Chondrocyte (in vitro differentiated cells): ENCODE measurements around the gene SMPDL3B. TPM values are rescaled to one million over a fixed set of nuclear protein-coding genes. Genes with fewer than 3 reads are reported as not detected.

Experiments used
- DNase-seq: peaks from one replicate; pipeline ENCODE4 v3.0.0; 2021; ENCODE audit warnings: mixed read lengths, low spot score
- H3K27ac Mint-ChIP-seq: one replicate; pipeline ENCODE4 v1.8.0; 2021; ENCODE audit warnings: mild to moderate bottlenecking, moderate library complexity, mixed read lengths; ENCODE audit not compliant: unreplicated experiment
- H3K27me3 Mint-ChIP-seq: 2 replicates; pipeline ENCODE4 v1.8.0; 2021; ENCODE audit warnings: low read depth, mixed read lengths
- H3K36me3 Mint-ChIP-seq: 2 replicates; pipeline ENCODE4 v1.8.0; 2021; ENCODE audit warnings: low read depth, mixed read lengths
- H3K4me1 Mint-ChIP-seq: 2 replicates; pipeline ENCODE4 v1.8.0; 2021; ENCODE audit warnings: low read depth, mild to moderate bottlenecking, mixed read lengths
- H3K4me3 Mint-ChIP-seq: one replicate; pipeline ENCODE4 v1.8.0; 2021; ENCODE audit warnings: mild to moderate bottlenecking, moderate library complexity, mixed read lengths; ENCODE audit not compliant: unreplicated experiment
- H3K9me3 Mint-ChIP-seq: 2 replicates; pipeline ENCODE4 v1.8.0; 2021; ENCODE audit warnings: low read depth, mixed read lengths
- CTCF ChIP-seq: fragments of 200-600 bp; sonication (generic); IDR thresholded peaks from 2 replicates; pipeline ENCODE4 v1.5.0; 2021; ENCODE audit warnings: antibody characterized with exemption, mild to moderate bottlenecking, moderate library complexity
- total RNA-seq: library from RNA; stranded (reverse); gene quantifications from 3 replicates; pipeline ENCODE4 v1.2.1, GENCODE V29; 2021

SMPDL3B gene
- total RNA-seq, 1 donor from 2014 or later = 0.15 TPM

DNA sequence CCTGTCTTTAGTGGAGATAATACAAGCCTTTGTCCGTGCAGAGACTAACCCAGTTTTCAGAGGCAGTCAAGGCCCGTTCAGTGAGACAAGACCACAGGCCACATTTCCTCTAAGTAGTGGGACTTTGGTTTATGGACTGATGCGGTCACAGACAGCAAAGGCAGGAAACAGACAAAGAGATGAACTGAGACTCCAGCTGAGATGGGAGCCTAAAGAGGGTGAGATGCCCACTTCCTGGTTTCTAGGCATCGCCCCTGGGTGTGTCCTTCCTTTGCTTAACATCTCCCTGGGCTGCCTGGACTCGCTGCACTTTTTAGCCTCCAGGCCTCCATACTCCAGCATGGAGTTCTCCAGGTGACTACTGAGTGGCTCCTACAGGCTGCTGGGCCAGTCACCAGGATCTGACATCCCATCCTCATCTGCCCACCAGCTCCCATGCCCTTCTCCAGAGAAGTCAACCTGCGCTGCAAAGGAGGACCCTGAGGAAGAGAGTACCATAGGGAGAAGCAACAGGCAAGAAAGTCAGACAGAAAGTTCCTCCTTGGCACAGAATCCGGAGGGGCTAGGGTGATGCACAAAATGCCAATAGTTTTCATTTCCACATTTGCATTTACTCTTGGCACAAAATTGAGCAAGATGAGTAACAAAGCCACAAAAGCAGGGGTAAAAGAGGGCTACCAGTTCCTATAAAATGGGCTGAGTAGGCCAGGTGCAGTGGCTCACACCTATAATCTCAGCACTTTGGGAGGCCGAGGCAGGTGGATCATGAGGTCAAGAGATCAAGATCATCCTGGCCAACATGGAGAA, 47.4 kb upstream of the SMPDL3B start:
- no peak for TF ChIP-seq CTCF
- H3K9me3 Mint-ChIP-seq = no peaks in the 10 kb centered on the region
- H3K4me3 Mint-ChIP-seq = no peak overlapping the region
- H3K4me1 Mint-ChIP-seq = no peaks in the 10 kb centered on the region
- DNase-seq = no peak
- H3K27ac Mint-ChIP-seq = no peak overlapping the region
- no peaks in the 10 kb centered on the region for H3K27me3 Mint-ChIP-seq
- H3K36me3 Mint-ChIP-seq = peaks cover 14% of the 10 kb centered on the region

- Mint-ChIP-seq H3K27me3 (no peaks in the 10 kb centered on the region), H3K4me3 (no peak overlapping the region), H3K4me1 (no peaks in the 10 kb centered on the region), H3K9me3 (no peaks in the 10 kb centered on the region), H3K36me3 (peaks cover 19% of the 10 kb centered on the region), H3K27ac (no peak overlapping the region)
- no peak for DNase-seq
- TF ChIP-seq CTCF = no peak
Measured at GRCh38 chr1:27889506-27889905, 45.3 kb upstream of the SMPDL3B start.

DNA sequence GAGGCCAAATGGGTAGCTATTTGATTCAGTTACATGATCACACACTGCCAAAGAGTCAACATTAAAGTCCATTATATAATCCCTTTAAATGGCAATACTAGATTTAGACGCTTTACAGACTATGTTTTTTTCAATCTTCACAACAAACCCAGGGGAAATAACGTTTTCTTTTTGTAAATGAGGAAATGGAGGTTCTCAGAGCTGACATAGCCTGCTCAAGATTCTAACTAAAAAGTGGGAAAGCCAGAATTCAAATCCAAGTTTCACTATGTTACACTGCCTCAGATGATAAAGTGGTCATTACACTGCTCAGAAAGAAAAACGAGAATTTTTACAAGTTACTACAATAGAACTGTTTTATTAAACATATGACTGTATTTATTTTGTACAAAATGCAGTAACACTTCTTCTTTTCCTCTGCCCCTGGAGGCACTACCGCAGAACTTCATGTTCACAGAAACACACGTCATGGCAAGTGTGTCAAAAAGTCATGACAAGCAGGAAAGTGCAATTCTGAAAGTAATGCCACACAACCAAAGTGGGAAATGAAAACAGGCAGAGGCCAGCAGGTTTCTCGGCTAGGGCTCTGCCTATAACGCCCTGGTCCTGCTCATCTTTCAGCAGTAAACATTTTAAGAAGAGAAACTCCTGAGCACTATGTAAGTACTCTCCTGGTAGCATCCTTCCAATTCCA, 43.5 kb upstream of the SMPDL3B start:
- Mint-ChIP-seq H3K27me3 (no peaks in the 10 kb centered on the region), H3K4me1 (no peaks in the 10 kb centered on the region), H3K4me3 (no peak overlapping the region), H3K36me3 (peaks cover 29% of the 10 kb centered on the region), H3K27ac (no peak overlapping the region), H3K9me3 (no peaks in the 10 kb centered on the region)
- DNase-seq = no peak
- no peak for TF ChIP-seq CTCF

DNA sequence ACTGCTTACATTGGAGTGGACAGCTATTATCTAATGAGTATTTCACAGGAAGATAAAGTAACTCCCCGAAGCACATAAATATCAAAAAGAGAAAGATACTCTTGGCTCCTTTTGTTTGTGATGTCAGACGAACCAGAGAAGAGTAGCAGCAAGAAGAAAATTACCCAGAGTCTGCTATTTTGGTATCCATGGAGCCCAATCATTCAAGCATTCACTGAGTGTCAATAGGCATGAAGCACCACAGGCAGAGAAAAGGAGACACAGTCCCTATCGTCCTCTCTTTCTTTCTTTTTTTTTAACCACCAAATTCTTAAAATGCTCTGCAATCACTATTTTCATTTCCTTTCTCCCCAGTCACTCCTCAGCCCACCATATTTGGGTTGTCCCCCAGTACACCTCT, 40.3 kb upstream of the SMPDL3B start:
- no peaks in the 10 kb centered on the region for H3K9me3 Mint-ChIP-seq
- DNase-seq = no peak
- no peak for TF ChIP-seq CTCF
- H3K27me3 Mint-ChIP-seq = no peaks in the 10 kb centered on the region
- H3K4me3 Mint-ChIP-seq = no peak overlapping the region
- no peak overlapping the region for H3K27ac Mint-ChIP-seq
- peaks cover 32% of the 10 kb centered on the region for H3K36me3 Mint-ChIP-seq
- H3K4me1 Mint-ChIP-seq = no peaks in the 10 kb centered on the region

- TF ChIP-seq CTCF = no peak
- H3K27ac Mint-ChIP-seq = no peak overlapping the region
- no peaks in the 10 kb centered on the region for H3K4me1 Mint-ChIP-seq
- H3K9me3 Mint-ChIP-seq = no peaks in the 10 kb centered on the region
- H3K36me3 Mint-ChIP-seq = peaks cover 13% of the 10 kb centered on the region
- H3K27me3 Mint-ChIP-seq = no peaks in the 10 kb centered on the region
- H3K4me3 Mint-ChIP-seq = no peak overlapping the region
- DNase-seq = no peak
Measured at GRCh38 chr1:27906759-27907158, 28.0 kb upstream of the SMPDL3B start.
